Measurements from ENCODE around the gene TCEA3.

- TF ChIP-seq EZH2 (optimal IDR thresholded peaks at IDR 0.05; ENCODE audit: low read depth, low read length) (no peak), CTCF (IDR thresholded peaks at IDR 0.05; ENCODE audit: low read length) (no peak)
These were observed 7.6 kb downstream of the TCEA3 start for GRCh38 chr1:23416964-23417363.
